Activated naive CD4-positive, alpha-beta T cell treated with Interleukin-2 at 50 U/mL for 16 hours (primary cell): Measurements from ENCODE around the gene FARSB.

Experiments used
- DNase-seq: peaks from one replicate; pipeline ENCODE4 v3.0.0-alpha.2; 2020

FARSB gene

DNA sequence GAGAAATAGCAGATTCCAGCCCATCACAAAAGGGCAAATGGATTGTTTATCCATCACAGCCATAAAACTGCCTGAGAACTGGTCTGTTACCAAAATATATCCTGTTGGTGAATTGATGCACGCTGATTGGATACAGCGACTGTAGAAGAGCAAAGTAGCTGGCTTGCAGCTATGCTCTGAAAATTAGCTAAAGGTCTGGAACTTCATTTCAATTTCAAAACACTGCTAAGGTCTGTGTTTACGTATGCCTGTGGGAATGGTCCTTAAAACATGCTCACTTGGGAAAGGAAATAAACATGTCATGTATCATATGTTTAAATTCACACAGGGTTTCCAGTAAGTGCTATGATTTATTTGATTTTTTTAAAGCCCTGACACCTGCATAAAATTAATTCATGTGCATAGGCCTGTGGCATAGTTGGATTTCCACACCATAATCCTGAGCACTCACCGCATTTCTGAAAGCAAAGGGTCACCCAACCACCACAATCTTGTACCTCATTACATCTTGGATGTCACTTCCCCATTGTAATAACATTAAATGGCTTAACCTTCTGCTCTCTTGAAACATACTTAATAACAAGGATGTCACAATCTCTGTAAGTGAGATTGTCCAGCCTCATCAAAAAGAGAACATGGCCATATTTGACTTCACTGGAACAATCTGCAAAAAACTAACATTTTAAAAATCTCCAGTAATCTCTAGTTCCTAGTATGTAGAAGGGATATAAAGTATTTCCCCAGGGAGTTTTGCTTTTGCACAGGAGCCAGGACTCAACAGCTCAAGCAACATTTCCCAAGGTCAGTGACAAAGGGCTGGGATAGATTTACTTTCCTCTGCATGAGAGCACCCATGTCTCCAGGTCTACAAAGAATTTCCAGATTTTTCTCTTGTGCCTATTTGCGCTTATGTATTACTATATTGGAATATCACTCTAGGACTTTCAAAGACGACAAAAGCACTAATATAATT, 109.8 kb downstream of the FARSB start:
- DNase-seq = no peak

DNA sequence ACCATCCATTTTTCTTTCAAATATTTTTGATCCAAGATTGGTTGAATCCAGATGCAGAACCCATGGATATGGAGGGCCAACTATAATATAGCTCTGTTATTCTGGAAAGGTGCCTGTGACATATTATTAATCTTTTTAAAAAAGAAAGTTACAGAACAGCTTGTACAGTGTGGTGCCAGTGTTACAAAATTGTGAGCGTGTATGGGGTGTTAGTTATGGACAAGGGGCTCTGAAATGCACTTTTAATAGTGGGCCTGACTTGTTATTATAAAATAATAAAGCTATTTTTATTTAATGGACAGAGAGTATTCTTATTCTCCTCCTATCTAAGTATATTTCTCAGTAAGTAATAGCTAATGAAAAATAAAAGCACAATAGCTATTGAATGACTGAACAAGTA, 111.2 kb downstream of the FARSB start:
- no peak for DNase-seq

DNA sequence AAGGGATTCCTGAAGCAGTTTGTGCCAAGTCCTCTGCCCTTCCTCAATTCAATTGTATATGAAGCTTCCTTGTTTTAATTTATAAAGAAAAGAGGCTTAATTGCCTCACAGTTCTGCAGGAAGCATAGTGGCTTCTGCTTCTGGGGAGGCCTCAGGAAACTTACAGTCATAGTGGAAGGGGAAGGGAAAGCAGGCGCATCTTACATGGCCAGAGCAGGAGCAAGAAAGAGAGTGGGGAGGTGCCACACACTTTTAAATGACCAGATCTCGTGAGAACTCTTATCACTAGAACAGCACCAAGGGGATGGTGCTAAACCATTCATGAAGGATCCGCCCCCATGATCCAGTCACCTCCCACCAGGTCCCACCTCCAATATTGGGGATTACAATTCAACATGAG, 117.4 kb downstream of the FARSB start:
- no peak for DNase-seq

DNA sequence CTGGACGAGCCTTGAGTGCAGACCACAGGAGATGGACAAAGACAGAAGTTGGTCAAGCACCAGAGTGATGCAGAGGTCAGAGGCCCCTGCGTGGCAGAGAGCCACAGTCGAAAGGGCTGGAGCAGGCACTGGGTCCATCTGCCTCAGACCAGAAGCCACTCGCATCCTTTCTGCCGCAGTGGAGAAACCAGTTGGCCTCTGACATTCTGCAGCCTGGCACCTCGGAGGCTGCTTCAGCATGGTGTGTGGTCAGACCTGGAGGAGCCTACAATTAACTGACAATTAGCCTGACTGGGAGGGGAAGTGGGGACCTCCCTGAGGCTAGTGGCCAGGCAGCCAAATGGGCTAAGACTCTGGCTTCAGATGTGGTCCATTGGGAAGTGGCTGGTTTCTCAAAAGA, 120.4 kb downstream of the FARSB start:
- DNase-seq = no peak

DNA sequence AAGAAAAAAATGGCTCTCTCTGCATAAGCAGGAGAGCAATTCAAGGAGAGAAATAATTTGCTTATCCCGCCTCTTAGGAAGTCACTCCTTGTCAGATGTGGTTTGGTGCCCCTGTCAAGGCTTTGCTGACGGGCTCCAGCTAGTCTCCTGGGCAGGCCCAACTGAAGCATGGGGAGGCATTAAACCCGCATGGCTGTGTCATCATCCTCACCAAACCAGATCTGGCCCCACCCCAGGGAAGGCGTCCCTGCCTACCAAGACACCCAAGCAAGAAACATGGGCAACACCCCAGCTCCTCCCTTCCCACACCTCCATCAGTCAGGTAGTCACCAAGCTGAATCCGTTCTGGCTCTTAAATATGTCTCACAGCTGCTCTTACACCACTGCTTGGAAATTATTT, 123.6 kb downstream of the FARSB start:
- no peak for DNase-seq

DNA sequence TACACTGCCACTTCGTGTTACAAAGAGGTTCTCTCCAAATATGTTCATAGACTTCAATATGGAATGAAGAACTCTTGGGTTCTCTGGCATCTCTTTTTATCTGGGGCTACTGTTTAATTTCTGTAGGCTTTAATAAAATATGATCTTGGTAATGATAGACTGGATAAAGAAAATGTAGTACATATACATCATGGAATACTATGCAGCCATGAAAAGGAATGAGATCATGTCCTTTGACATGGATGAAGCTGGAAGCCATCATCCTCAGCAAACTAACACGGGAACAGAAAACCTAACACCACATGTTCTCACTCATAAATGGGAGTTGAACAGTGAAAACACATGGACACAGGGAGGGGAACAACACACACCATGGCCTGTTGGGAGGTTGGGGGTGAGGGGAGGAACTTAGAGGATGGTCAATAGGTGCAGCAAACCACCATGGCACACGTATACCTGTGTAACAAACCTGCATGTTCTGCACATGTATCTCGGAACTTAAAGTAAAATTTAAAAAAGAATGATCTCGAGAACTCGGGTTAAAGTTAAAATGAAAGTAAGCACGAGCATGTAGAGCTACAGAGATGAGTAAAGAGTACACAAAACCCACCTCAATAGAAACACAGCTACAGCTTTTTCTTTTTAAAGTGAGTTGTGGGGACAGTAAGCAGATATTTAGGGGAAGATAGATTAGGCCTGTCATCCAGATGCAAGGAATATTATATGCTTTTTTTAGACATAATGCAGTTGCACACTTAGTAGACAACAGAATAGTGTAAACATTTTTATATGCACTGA, 129.2 kb downstream of the FARSB start:
- DNase-seq = no peak

DNA sequence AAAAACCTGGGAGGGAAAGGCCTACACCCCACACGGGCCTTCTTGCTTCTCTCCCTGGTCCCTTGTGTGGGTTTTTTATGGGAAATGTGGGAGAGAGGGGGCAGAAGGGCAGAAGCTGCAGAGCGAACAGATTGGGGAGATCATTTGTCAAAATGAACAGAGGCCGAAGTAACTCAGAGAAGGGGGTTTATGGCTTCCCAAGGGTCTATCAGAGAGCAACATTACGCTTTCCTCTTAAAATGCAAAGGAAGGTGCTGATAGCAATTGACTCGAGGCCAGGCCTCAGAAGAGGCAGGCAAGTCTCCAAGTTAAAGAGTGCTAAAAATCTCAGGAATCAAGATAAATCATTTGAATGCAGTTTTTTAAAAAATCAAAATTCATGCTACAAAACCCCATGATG, 130.1 kb downstream of the FARSB start:
- no peak for DNase-seq

DNA sequence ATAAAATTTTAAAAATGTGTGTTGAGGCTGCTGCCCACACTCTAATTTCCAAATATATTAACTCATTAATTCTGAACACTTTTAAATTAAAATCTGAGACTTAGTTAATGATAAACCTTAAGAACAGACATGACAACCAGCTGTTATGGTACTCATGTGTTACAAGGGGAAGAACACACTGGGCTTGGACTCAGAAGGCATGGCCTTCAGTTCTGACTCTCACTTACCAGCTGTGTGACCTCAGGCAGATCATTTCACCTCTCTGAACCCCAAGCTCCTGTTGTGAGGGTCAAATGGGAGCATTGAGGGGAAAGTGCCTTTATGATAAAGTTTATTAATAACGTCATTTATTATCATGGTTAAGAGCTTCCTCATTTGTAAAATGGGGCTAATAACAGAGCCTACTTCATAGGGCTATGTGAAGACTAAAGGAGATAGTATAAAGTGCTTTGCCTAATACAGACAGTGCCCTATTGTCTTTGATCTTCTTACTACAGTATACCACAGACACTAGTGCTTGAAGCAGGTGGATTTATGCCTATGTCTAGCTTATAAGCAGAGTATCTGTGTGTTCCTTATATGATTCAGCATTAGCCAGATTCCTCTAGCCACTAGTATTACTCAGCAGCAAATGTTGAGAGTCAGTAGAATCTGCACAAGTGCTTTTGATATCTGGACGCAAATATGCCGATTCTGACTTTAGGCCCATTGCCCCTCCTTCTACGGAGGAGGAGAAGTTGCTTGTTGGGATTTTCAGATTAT, 131.9 kb downstream of the FARSB start:
- no peak for DNase-seq

DNA sequence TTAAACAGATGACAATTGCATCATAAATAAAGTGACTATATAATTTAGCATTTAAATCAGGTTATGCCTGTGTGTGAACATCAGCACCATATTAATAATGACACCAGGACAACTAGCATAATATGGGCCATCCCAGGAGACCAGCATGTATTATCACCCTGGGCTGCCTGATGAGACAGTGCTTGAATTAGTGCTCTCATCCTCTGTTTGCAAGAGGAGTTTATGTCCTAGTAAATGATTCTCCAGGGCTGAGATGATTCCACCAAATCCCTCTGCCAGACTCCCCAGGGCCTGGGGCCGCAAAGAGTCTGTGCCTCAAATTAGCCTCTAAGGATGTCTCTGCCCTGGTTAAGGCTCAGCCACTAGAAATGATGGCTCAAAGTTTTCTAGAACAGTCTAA, 133.8 kb downstream of the FARSB start:
- DNase-seq = no peak

DNA sequence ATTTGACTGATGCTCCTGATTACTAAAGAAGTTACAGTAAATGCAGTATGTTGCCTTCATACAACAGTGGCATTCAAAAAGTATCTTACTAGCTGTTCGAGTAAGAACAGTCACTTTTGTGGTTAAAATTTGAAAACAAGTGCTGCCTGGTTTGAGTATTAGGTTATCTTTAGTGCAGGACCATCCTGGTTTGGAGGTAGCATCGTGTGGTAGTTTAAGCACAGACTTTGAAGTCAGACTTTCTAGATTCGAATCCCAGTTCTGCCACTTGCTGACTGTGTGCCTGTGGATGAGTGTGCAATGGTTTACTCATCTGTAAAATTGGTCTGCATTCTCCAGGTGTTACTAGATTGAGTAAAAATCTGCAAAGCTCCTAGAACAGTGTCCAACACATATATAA, 134.8 kb downstream of the FARSB start:
- no peak for DNase-seq
